Neuronal stem cell (in vitro differentiated cells): Measurements from ENCODE around the gene AGXT.

ENCODE experiments used
- DNase-seq: peaks from one replicate; pipeline ENCODE4 v3.0.0-alpha.2; 2013; ENCODE audit warnings: low spot score
- H2AFZ ChIP-seq: one replicate; pipeline ENCODE4 v1.6.1; 2013; ENCODE audit warnings: mild to moderate bottlenecking, low read length, inconsistent platforms
- H2AK5ac ChIP-seq: 2 replicates; pipeline ENCODE4 v1.6.1; 2013; ENCODE audit warnings: low read depth, mild to moderate bottlenecking, inconsistent platforms, low read length, moderate library complexity, mixed read lengths
- H2BK120ac ChIP-seq: 2 replicates; pipeline ENCODE4 v1.6.1; 2013; ENCODE audit warnings: low read depth, mild to moderate bottlenecking, inconsistent platforms, low read length, moderate library complexity, mixed read lengths
- H2BK12ac ChIP-seq: one replicate; pipeline ENCODE4 v1.6.1; 2013; ENCODE audit warnings: low read length, inconsistent platforms
- H2BK15ac ChIP-seq: 2 replicates; pipeline ENCODE4 v1.6.1; 2013; ENCODE audit warnings: mild to moderate bottlenecking, low read length, inconsistent platforms, mixed read lengths
- H2BK5ac ChIP-seq: one replicate; pipeline ENCODE4 v1.6.1; 2013; ENCODE audit warnings: inconsistent platforms, mild to moderate bottlenecking, low read length, moderate library complexity
- H3K14ac ChIP-seq: one replicate; pipeline ENCODE4 v1.6.1; 2013; ENCODE audit warnings: low read length, inconsistent platforms
- H3K18ac ChIP-seq: 2 replicates; pipeline ENCODE4 v1.6.1; 2013; ENCODE audit warnings: low read length, inconsistent platforms
- H3K23ac ChIP-seq: 2 replicates; pipeline ENCODE4 v1.6.1; 2013; ENCODE audit warnings: low read depth, mild to moderate bottlenecking, mixed read lengths, low read length, inconsistent platforms; ENCODE audit not compliant: poor library complexity
- H3K27ac ChIP-seq: replicated peaks from 3 replicates; pipeline ENCODE4 v1.5.1; 2013; ENCODE audit warnings: low read length, inconsistent platforms
- H3K27me3 ChIP-seq, 3 experiments: 2 replicates each; pipeline ENCODE4 v1.6.1; 2013; ENCODE audit warnings: low read length in 3 of 3, mild to moderate bottlenecking in 2 of 3, inconsistent platforms in 1 of 3, low read depth in 1 of 3, mixed read lengths in 1 of 3, moderate library complexity in 1 of 3; ENCODE audit not compliant: control insufficient read depth in 3 of 3, insufficient read depth in 3 of 3
- H3K36me3 ChIP-seq, 2 donors: replicated peaks in 1 of 2; 2 replicates each; pipeline ENCODE4 v1.6.1; 2013; ENCODE audit warnings: low read length in 2 of 2; ENCODE audit not compliant: control insufficient read depth in 2 of 2, insufficient read depth in 2 of 2
- H3K4ac ChIP-seq: 2 replicates; pipeline ENCODE4 v1.6.1; 2013; ENCODE audit warnings: inconsistent platforms, mild to moderate bottlenecking, low read length, moderate library complexity
- H3K4me1 ChIP-seq, 2 donors: 1 replicate in 1 of 2; 2 replicates in 1 of 2; pipeline ENCODE4 v1.6.1; 2013; ENCODE audit warnings: low read length in 2 of 2, low read depth in 1 of 2; ENCODE audit not compliant: control insufficient read depth in 2 of 2, insufficient read depth in 1 of 2
- H3K4me2 ChIP-seq: one replicate; pipeline ENCODE4 v1.6.1; 2013; ENCODE audit warnings: mild to moderate bottlenecking, low read length, inconsistent platforms; ENCODE audit not compliant: insufficient read depth, poor library complexity, severe bottlenecking
- H3K4me3 ChIP-seq, 2 donors: 2 replicates each; pipeline ENCODE4 v1.5.1; 2013; ENCODE audit warnings: low read length in 2 of 2, mild to moderate bottlenecking in 2 of 2, inconsistent platforms in 1 of 2, moderate library complexity in 1 of 2
- H3K79me1 ChIP-seq: one replicate; pipeline ENCODE4 v1.6.1; 2013; ENCODE audit warnings: low read depth, mild to moderate bottlenecking, inconsistent platforms, low read length, moderate library complexity
- H3K9ac ChIP-seq: one replicate; pipeline ENCODE4 v1.6.1; 2013; ENCODE audit warnings: mild to moderate bottlenecking, low read depth, low read length, inconsistent platforms; ENCODE audit not compliant: poor library complexity
- H3K9me3 ChIP-seq, 2 donors: replicated peaks in 1 of 2; 2 replicates each; pipeline versions ENCODE3 to v1.6.1; 2013; ENCODE audit warnings: low read length in 2 of 2, mild to moderate bottlenecking in 2 of 2, inconsistent platforms in 1 of 2, low read depth in 1 of 2, mixed read lengths in 1 of 2, moderate library complexity in 1 of 2; ENCODE audit not compliant: control insufficient read depth in 2 of 2, insufficient read depth in 1 of 2
- H4K8ac ChIP-seq: one replicate; pipeline ENCODE4 v1.6.1; 2013; ENCODE audit warnings: low read depth, mild to moderate bottlenecking, inconsistent platforms, low read length, moderate library complexity
- H4K91ac ChIP-seq: one replicate; pipeline ENCODE4 v1.6.1; 2013; ENCODE audit warnings: low read length, low read depth, mild to moderate bottlenecking, inconsistent platforms; ENCODE audit not compliant: poor library complexity
- WGBS, 2 donors: extraction: QIAGEN DNeasy Blood & Tissue Kit; methylation state at CpG; one replicate each; pipeline ENCODE4 v1.1.7; 2013; ENCODE audit warnings: missing lambda C conversion rate in 2 of 2, mixed read lengths in 1 of 2; ENCODE audit not compliant: insufficient read length in 2 of 2, insufficient replicate concordance in 1 of 2; ENCODE audit errors: extremely low coverage in 2 of 2; 5-methylcytosine and 5-hydroxymethylcytosine counted together

The AGXT gene

GRCh38 chr2:240921311-240921994, 52.8 kb downstream of the AGXT start:
- H3K23ac ChIP-seq, result no peak overlapping the region
- no CpG with 5 or more reads among the region's 13 CpGs for WGBS, 2 donors
- H3K4ac ChIP-seq, result peak overlapping the region; percentile 66
- DNase-seq, result no peak
- no peak overlapping the region for H4K91ac ChIP-seq
- no peaks in the 10 kb centered on the region for H3K9me3 ChIP-seq
- no peak overlapping the region for H2AFZ ChIP-seq
- H3K14ac ChIP-seq, result no peak overlapping the region
- H4K8ac ChIP-seq, result no peak overlapping the region
- peaks cover 3 to 7% of the 10 kb centered on the region in 2 donors for H3K4me1 ChIP-seq
- H3K4me3 ChIP-seq, result no peak overlapping the region
- H3K27ac ChIP-seq, result no peak overlapping the region
- H3K18ac ChIP-seq, result peak overlapping the region; percentile 57
- peaks cover 0 to 45% (median 0%) of the 10 kb centered on the region in 3 experiments for H3K27me3 ChIP-seq
- no peak overlapping the region for H2BK5ac ChIP-seq
- peaks cover 5% of the 10 kb centered on the region for H3K79me1 ChIP-seq
- peak overlapping the region; percentile 41 for H2BK12ac ChIP-seq
- no peak overlapping the region for H2BK120ac ChIP-seq
- H3K4me2 ChIP-seq, result no peak overlapping the region
- H3K36me3 ChIP-seq, result no peaks in the 10 kb centered on the region
- peak overlapping the region; percentile 93 for H2AK5ac ChIP-seq
- peak overlapping the region; percentile 44 for H3K9ac ChIP-seq
- H2BK15ac ChIP-seq, result peak overlapping the region; percentile 75

DNA sequence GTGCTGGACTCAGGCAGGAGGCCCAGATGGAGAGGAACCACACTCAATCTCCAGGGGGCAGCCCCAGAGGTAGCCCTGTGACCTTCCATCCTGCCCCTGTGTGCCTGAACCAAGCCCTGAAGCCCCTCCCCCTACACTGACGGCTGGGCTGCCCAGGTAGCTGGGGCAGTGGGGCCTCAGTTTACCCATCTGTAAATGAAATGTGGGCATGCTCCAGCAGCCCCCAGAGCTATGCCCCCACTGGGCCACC, 53.3 kb downstream of the AGXT start:
- Histone ChIP-seq H2BK12ac (peak overlapping the region; percentile 41), H3K9me3 (no peaks in the 10 kb centered on the region), H3K18ac (peak overlapping the region; percentile 57), H3K14ac (no peak overlapping the region), H2BK5ac (no peak overlapping the region), H2AFZ (no peak overlapping the region), H3K27ac (no peak overlapping the region), H3K4me1 (peaks cover 0 to 5% of the 10 kb centered on the region in 2 donors), H2BK120ac (no peak overlapping the region), H3K79me1 (peaks cover 5% of the 10 kb centered on the region), H4K91ac (no peak overlapping the region), H3K4me3 (no peak overlapping the region), H3K4me2 (no peak overlapping the region), H2AK5ac (peak overlapping the region; percentile 93), H2BK15ac (peak overlapping the region; percentile 75), H3K36me3 (no peaks in the 10 kb centered on the region), H3K4ac (no peak overlapping the region), H3K27me3 (peaks cover 0 to 44% (median 0%) of the 10 kb centered on the region in 3 experiments), H3K23ac (no peak overlapping the region), H4K8ac (peak overlapping the region; percentile 3), H3K9ac (peak overlapping the region; percentile 44)
- WGBS, 2 donors, result no CpG with 5 or more reads among the region's 1 CpG
- no peak for DNase-seq

DNA sequence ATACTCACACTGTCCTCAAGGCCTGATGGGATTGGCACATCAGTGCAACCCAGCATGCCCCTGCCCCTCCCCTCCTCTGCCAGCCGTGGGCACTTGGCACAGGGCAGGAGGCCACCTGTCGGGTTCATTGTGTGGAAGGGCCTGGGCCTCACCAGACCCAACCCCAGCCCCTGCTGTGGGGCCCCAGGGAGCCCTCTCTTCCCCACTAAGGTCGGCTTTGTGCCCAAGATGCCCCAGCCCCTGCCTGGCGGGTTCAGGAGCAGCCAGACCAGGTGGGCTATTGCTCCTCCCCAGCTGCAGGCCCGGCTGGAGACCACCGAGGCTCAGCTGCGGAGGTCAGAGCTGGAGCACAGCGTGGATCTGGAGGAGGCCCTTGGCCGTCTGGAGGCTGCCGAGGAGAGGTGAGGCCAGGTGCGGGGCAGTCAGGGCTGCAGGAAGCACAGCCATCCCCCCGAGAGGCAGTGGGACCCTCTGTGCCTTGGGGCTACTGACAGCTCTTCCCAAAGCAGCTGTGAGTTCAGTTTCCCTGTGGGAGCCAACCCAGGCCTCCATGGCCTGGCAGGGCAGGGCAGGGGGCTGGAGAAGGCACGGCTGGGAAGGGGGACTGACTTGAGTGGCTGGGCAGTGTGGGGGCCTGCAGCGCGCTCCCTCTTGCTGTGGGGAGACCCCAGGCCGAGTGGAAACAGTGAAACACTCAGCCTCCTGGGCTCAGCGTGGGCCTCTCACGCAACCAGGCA, 53.8 kb downstream of the AGXT start:
- H3K79me1 ChIP-seq, result peaks cover 5% of the 10 kb centered on the region
- peak overlapping the region; percentile 85 for H4K91ac ChIP-seq
- H2BK120ac ChIP-seq, result no peak overlapping the region
- H3K18ac ChIP-seq, result peak overlapping the region; percentile 87
- peaks cover 0 to 2% of the 10 kb centered on the region in 2 donors for H3K4me1 ChIP-seq
- no peaks in the 10 kb centered on the region for H3K9me3 ChIP-seq
- peak overlapping the region; percentile 71 for H3K14ac ChIP-seq
- no CpG with 5 or more reads among the region's 18 CpGs for WGBS, 2 donors
- H2AFZ ChIP-seq, result no peak overlapping the region
- no peaks in the 10 kb centered on the region for H3K36me3 ChIP-seq
- H4K8ac ChIP-seq, result peak overlapping the region; percentile 43
- peak overlapping the region; percentile 93 for H2AK5ac ChIP-seq
- H3K4me3 ChIP-seq, result no peak overlapping the region
- H3K23ac ChIP-seq, result peak overlapping the region; percentile 43
- H2BK5ac ChIP-seq, result no peak overlapping the region
- peak overlapping the region; percentile 75 for H2BK15ac ChIP-seq
- peaks cover 0 to 42% (median 0%) of the 10 kb centered on the region in 3 experiments for H3K27me3 ChIP-seq
- H3K4me2 ChIP-seq, result no peak overlapping the region
- no peak overlapping the region for H3K4ac ChIP-seq
- peak overlapping the region; percentile 21 for H3K9ac ChIP-seq
- peak overlapping the region; percentile 6 for H3K27ac ChIP-seq
- H2BK12ac ChIP-seq, result no peak overlapping the region
- no peak for DNase-seq

DNA sequence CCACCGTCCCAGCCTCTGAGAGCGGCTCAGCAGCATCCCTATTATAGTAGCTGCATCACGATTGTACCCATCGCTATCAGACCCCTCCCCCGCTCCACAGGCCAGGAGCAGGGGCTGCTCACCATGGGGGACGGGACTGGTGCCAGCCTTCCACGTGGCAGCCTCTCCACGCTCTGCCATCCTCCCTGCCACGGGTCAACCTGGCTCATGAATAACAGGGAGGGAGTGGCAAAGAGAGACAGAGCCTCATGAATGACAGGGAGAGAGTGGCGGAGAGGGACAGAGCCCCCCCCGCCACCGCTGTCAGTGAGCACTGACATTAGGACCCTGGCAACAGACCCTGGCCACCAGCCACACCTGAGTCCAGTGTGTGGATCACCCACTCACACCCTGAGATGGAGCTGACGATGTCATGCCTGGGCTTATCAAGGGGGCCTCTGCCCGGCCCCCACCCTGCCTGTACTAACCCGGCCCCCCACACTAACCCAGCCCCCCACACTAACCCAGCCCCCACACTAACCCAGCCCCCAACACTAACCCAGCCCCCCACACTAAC, 54.4 kb downstream of the AGXT start:
- peak overlapping the region; percentile 52 for H3K23ac ChIP-seq
- H2BK12ac ChIP-seq, result no peak overlapping the region
- peak overlapping the region; percentile 6 for H3K27ac ChIP-seq
- H3K36me3 ChIP-seq, result no peaks in the 10 kb centered on the region
- peak overlapping the region; percentile 85 for H4K91ac ChIP-seq
- no peaks in the 10 kb centered on the region for H3K9me3 ChIP-seq
- H2BK120ac ChIP-seq, result no peak overlapping the region
- H2BK15ac ChIP-seq, result peak overlapping the region; percentile 67
- peaks cover 0 to 2% of the 10 kb centered on the region in 2 donors for H3K4me1 ChIP-seq
- peak overlapping the region; percentile 44 for H3K9ac ChIP-seq
- H3K18ac ChIP-seq, result peak overlapping the region; percentile 87
- peaks cover 0 to 35% (median 0%) of the 10 kb centered on the region in 3 experiments for H3K27me3 ChIP-seq
- H2AK5ac ChIP-seq, result peak overlapping the region; percentile 93
- no CpG with 5 or more reads among the region's 15 CpGs for WGBS, 2 donors
- H3K14ac ChIP-seq, result peak overlapping the region; percentile 17
- peak overlapping the region; percentile 43 for H4K8ac ChIP-seq
- H3K4me3 ChIP-seq, result no peak overlapping the region
- no peak overlapping the region for H2BK5ac ChIP-seq
- H3K4me2 ChIP-seq, result no peak overlapping the region
- H3K79me1 ChIP-seq, result peaks cover 5% of the 10 kb centered on the region
- H2AFZ ChIP-seq, result no peak overlapping the region
- H3K4ac ChIP-seq, result no peak overlapping the region
- DNase-seq, result no peak
